NCI-H2107 (cell line): ENCODE data around the gene MCUR1.
"Not testable (repeated sequence)": the region's sequence is repeated elsewhere in the genome, so short reads cannot be mapped to it uniquely, and the experiment has no call there.

ENCODE experiments used
- DNase-seq: peaks from one replicate; lab custom pipeline; 2025; lab: John Stamatoyannopoulos, UW

Gene MCUR1

DNA sequence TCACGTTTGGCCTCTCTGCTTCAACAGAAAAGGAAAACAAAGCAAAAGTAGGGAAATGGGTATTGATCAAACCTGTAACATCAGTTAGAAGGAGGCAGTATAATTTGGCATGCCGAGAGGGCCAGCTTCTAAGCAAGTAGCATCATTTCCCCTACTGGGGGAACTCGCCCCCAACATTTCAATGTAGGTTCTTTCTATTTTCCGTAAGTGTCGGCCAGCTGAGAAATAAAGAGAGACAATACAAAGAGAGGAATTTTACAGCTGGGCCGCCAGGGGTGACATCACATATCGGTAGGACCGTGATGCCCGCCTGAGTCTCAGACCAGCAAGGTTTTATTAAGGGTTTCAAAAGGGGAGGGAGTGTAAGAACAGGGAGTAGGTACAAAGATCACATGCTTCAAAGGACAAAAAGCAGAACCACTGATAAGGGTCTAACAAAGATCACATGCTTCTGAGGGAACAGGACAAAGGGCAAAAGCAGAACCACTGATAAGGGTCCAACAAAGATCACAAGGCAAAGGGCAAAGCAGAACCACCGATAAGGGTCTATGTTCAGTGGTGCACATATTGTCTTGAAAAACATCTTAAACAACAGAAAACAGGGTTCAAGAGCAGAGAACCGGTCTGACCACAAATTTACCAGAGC, 14.4 kb upstream of the MCUR1 start:
- DNase-seq: not testable (repeated sequence)

DNA sequence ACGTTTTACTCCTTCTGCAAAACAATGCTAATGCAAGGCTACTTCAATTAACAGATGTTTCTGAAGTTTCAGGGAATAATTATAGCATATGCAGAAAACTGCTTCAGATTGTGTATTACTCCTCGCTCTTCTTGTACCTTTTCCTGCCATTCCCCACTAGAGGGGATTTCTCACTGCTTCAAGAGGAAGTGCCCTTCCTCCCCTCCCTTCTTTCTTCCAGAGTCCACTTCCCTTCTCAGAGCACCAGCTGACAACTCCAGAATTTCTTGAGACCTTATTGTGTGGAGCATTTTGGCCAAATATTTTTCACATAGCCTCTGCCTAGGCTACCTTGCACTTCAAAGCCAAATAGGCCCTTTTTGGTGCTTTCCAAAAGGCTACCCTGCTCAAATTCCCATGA, 12.7 kb upstream of the MCUR1 start:
- no peak for DNase-seq

DNA sequence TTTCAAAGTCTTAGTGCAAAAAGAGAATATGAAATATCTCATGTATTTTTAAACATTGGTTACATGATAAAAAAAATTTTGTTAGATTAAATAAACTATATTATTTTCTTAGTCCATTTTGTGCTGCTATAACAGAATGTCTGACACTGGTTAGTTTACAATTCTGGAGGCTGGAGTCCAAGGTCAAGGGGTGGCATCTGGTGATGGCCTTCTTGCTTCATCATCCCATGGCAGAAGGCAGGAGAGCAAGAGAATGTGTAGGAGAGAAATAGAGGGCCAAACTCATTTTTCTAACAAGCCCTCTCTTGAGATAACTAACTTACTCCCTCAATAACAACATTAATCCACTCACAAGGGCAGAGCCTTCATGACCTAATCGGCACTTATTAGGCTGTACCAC, 11.5 kb upstream of the MCUR1 start:
- no peak for DNase-seq

DNA sequence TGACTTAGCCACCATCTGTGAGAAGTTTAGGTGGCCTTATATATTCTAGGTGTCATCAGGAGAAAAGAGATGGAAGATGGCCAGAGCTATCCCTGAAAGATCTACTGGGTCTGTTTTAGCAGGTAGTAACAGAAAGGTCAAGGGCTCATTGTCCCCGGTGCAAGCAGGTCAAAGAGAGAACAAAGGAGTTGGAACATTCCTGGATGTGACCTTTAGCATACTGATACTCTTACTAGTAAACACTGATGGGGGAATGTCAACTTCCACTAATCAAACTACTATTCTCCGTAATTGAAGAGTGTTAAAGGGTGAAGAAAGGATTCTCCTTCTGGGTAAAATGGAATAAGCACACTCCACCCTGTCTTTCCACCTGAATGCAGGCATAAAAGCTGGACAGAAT, 4.0 kb upstream of the MCUR1 start:
- no peak for DNase-seq

DNA sequence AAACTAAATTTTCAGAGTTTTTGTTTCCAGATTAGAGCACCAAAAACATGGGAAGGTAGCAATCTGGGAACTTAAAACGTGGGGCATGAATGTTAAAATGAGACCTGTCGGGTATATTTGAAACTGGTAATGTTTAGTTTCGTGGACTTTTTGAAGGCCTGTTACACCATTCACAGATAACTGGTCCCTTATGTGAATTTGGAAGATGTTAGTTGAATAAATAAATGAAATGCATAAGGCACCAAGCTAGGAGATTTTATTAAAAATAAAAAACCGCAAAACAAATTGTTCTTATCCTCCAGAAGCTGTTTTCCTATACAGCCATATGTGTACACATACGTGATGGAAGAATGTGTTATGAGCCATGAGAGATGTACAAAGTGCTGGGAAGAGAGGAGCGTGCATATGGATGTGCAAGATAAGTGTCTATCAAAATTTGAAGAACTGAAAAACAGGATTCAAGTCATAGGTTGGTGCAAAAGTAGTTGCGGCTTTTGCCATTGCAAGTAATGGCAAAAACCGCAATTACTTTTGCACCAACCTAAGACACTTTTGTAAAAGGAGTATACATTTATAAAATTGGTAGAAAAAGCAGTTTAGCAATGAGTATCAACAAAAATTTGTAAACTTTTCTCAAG, 700 bp upstream of the MCUR1 start:
- DNase-seq: no peak

DNA sequence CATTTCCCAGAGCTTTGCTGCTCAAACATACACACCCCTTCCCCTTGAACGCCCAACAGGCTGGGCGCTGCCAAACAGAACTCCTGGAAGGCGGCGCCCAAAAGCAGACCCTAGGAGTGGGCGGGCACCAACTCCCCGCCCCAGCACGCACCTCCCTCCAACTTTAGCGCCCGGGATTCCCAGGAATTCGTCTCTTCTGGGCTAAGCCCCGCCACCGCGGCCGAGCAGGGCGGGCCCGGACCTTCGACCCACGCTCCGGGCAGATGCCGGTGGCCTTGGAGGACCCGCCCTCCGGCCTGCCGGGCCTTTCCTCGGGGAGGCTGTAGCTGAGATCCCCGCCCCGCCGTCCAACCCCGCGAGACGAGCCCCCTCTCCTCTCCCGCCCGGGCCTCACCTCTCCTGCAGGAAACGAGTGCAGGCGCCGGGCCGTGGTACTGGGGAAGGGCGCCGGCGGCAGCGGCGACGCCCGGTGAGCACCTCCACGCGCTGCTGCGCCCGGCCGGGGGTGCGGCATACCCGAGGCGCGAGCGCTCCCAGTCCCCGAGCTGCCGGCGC, 659 bp downstream of the MCUR1 start:
- peak; percentile 22 for DNase-seq

DNA sequence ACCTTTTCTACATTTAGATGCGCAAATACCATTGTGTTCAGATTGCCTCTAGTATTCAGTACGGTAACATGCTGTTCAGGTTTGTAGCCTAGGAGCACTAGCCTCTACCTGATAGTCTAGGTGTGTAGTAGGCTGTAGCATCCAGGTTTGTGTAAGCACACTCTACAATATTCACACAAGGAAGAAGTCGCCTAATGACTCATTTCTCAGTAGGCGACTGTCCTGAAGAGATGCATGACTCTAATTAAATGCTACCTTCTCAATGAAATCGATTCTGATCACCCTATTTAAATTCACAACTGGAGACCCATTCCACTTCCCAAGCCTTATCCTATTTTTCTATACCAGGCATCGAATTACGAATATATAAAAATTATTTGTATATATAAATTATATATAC, 1.3 kb downstream of the MCUR1 start:
- no peak for DNase-seq

DNA sequence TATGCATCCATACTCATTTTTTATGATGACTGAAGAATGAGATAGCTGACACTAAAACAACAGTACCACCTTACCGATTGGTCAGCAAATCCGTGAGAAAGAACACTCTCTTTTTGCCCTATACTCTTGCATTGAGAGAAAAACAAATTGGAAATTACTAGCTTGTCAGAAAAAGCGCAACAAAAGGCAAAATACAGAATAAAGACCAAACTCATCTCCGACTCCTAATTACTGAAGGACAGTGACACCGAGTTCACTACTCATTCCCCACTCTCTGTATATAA, 2.1 kb downstream of the MCUR1 start:
- DNase-seq: no peak

DNA sequence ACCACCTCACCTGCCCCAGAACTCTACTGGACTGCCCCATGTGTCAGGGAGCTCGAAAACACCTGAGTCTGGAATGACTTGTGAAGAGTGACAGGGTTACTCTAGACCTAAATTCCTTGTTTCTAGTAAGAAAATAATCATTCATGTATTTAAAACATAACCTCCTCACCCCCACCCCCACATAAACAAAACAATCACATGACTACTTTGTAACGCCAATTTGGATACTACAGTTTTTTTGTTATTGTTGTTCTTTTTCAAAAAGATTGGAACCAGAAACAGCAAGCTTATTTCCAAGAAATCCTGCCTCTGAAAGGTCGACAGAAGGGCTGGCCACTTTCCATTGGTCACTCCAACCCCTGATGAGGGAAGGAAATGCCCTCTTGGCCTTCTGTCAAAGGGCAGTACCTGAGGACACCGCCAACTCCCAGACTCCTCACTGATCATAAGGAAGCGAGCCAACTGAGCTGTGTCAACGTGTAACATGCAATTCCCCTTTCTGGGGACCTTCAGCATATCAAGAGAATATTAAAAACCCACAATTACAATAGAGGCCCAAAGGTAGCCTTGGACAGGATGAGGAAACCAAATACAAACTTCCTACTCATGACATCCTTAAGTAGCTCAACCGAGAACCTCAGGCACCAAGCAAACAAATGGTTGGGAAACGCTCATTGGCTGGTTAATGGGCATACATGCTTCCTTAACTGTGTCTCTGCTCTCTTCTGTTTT, 2.6 kb downstream of the MCUR1 start:
- no peak for DNase-seq

DNA sequence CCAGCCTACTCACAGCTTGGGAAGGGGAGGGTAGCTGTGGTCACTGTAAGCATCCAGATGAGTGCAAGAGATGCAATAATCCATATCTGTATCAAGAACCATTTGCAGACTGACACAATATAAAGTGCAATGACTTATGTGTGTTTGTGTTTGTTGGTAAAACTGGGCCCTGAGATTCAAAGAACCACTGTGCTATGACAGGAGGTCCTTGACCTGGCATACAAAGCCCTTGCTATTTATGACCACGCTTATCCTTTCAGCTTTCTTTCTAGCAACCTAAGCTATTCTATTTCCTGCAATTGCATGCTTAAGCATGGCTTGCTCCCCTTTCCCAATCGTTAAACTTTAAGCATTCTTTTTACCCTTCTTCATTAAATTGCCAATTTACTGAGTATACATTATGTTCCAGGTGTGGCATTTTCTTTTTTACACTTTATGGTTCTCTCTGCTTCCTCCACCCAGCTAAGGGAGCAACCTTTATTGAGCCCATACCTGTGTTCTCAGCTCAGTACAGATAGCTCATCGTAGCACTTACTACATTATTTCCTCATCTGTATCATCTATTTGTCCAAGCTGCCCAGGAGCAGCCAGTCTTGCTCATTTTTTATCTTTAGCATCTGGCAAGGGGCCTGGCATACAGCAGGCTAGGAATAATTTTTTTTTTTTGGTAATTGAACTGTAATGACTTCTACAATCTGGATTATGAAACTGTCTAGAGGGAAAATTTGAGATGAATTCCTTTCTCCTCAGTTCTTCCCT, 3.5 kb downstream of the MCUR1 start:
- DNase-seq: no peak

DNA sequence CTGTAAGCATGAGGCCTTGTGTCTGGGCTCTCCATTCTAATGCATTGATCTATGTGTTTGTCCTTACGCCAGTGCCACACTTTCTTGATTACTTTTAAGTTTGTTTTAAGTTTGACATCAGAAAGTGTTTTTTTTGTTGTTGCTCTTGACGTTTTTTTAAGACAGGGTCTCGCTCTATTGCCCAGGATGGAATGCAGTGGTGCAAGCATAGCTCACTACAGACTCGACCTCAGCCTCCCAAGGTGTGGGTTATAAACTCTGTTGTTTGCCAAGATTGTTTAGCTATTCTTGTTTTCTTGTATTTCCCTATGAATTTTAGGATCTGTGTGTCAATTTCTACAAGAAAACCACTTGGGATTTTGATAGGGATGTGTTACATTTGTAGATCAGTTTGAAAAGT, 5.6 kb downstream of the MCUR1 start:
- no peak for DNase-seq

DNA sequence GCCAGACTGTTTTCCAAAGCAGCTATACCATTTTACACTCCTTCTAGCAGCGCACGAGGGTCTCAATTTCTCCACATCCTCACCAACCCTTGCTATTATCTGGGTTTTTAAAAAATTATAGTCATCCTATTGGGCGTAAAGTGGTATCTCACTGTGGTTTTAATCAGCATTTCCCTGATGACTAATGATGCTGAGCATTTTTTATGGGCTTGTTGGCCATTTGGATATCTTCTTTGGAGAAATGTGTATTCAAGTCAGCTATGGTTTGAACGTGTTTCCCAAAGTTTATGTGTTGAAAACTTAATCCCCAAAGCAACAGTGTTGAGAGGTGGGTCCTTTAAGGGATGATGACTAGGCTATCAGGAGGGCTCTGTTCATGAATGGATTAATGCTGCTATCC, 6.7 kb downstream of the MCUR1 start:
- DNase-seq: no peak

DNA sequence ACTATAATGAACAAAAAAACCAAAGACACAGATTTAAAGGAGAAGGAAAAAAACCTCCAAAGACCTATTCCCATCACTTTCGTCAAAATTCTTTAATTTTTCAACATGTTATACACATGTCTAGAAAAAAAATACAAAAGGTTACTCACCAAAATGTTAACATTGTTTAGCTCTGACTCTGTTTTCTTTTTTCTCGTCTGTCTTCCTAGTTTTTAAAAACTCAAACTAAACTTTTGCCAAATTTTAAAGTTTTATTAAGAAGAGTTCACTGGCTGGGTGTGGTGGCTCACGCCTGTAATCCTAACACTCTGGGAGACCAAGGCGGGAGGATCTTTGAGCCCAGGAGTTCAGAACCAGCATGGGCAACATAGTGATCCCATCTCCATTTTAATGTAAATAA, 10.8 kb downstream of the MCUR1 start:
- no peak for DNase-seq

DNA sequence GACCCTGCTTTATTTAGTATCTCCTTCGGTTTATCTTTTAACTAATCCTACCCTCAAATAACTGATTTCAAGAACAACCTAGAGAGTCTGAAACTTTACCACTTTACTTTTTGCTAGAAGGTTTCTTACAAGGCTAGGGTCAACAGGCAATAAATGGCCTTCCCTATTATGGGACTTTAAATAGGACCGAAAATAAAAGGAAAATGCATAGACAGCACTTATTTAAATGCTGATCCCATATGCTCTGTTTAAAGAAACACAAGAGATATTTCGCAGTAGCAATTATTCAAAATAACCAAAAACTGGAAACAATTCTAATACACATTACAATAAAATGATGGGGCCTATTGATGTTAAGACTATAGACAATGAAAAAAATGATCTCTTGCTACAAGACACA, 13.7 kb downstream of the MCUR1 start:
- no peak for DNase-seq

DNA sequence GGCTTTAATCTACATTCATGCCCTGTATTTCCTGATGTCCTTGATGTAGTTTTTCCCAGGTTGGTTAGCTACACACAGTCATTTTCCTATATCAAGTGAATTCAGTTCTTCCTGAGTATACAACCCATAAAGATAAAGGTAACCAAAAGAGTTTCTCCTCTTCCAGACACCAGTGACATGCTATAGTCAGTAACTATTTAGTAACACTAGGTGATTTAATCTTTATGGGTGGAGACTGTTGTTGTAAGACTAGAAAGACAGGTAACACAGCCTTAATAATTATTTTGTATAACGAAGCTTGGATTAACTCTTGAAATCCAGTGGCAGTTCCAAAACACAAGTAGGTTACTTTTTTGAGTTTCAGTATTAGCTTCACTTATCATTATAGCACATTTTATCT, 17.6 kb downstream of the MCUR1 start:
- DNase-seq: no peak

DNA sequence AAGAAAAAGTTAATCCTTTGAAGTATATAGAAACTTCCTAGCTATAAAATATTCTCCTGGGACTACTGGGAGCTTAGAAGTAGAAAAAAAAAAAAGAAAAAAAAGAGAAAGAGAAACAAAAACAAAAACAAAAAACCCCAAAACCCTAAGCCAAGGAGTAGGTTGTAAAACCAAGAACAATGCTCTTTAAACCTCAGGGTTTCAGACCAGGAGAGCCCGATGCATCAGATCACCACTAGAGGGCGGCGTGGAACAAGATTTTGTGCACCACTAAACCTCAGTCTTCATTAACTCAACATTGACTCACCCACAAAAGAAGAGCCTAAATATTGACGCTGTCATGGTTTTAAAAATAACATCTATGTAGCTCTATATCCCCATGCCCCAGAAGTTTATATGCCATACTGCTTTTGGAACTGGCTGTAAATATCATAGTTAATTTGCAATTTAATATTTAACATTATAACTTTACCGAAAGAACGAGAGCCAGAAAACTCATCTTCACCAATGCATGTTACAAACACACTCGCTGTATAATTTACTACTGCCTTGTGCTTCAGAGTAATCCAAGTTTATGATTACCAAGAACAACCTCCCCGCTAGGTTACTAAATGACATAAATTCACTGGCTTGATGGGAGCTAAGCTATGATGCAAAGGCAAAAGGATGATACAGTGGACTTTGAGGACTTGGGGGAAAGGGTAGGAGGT, 19.2 kb downstream of the MCUR1 start:
- DNase-seq: peak; percentile 9

DNA sequence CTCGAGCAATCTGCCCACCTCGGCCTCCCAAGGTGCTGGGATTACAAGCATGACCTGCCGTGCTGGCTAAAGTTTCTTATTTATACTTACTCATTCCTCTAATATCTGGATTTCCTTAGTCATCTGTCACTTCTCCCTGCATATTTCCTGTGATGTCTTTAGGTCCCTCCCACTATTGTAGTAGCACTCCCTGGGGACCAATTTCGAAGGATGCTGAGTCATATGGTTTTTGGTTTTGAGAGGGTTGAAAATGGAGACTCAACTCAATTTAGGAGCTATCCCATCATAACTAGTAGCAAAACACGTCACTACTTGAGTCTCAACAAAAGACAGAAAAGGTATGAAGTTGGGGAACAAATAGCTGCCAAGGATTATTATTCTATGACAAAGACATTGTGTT, 20.2 kb downstream of the MCUR1 start:
- DNase-seq: no peak

DNA sequence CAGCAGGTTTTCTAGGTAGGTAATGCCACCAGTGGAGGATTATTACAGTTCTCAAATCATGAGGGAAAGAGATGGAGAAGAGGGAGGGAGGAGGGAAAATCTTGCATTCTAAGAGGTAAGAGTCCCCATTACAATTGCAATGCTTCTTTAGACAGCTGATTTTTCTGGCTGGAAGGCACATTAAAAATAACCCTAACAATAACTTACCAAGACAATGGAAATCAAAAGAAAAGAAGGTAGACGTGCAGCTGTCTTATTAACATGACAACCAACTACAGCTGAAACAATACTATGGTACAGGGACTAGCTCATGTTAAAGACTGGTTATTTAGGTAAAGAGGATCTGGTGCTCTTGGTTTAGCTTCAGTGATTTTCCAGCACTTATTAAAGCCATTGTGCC, 24.6 kb downstream of the MCUR1 start:
- no peak for DNase-seq

DNA sequence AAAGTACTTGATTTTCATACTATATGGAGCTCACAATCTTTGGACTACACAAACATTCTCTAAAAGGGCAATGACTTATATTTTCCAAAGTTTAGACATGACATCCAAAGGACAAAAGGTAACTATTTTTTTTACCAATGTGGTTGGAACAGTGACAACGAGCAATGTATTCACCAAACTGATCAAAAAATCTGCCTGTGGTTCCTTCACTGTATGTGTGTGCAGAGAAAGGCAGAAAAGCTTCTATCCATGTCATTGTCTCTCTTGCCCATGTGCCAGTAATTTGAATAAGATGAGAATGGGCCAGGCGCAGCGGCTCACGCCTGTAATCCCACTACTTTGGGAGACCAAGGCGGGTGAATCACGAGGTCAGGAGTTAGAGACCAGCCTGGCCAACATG, 25.5 kb downstream of the MCUR1 start:
- no peak for DNase-seq

DNA sequence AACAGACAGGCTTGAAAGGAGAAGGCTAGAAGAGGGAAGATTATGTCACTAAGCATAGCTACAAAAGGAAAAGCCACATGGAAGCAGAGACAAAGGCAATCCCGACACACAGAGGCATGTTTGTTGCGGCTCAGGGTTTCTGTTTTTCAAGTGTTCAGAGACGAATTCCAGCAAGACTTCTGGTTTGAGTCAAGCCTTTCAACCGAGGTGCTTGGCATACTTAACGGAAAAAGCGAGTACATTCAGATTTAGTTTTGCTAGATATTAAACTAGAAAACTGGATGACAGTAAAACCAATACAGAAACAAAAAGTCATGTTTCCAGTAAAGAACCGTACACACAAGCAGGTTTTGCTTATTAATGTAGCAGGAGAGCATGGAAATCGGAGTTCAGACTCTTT, 27.2 kb downstream of the MCUR1 start:
- no peak for DNase-seq

DNA sequence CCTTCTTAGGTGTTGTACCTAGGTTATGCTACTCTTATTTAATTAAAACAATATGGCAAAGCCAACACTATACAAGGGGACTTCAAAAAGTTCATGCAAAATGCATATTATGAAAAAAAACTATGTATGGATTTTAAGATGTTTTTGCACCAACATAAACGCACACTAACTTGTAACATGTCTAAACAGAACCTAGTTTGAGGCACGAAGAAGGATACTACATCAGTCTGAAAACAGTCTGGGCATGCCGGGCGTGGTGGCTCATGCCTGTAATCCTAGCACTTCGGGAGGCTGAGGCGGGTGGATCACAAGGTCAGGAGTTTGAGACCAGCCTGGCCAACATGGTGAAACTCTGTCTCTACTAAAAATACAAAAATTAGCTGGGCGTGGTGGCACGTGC, 34.2 kb downstream of the MCUR1 start:
- not testable (repeated sequence) for DNase-seq

DNA sequence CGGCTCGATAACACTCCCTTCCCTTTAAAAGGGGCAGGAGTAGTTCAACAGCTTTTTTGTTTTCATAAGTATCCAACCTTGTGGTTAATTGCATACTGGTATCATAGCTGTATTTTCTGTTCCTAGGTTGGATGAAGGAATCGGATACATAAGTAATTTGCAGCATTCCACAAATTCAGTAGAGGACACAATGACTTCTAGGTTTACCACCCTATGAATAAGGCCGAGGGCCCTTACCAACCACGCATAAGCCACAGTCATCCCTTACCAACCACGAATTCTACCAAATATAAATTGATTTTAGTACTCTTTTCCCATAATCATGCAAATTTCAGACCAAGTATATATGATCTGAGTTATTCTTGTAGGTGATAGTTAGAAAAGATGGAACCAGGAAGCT, 36.3 kb downstream of the MCUR1 start:
- DNase-seq: no peak
